Measurements from ENCODE around the gene TBX19. TPM values are rescaled to one million over a fixed set of nuclear protein-coding genes. Genes with fewer than 3 reads are reported as not detected.

TBX19 gene
- total RNA-seq, 1 donor: 1.3 TPM

DNA sequence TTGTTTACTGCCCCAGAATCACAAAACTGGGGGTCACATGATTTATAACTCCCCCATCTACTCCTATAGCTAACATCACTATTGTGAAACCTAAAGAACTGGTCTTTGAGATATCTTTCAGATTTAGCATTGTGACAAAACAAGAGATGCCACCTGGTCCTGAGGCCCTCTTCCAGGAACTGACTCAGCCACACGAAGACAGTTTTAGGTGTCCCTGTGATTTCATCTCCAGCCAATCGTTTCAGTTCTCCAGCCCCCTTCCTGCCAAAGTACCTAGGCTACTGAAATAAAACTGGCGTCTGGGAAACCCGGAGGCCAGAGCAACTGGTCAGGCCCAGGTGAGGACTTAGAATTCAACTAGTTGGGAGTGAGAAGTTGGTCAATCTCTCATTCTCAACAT, 36.6 kb downstream of the TBX19 start:
- DNase-seq (ENCODE audit: low read depth in 2 of 3, low spot score in 2 of 3): no peak

DNA sequence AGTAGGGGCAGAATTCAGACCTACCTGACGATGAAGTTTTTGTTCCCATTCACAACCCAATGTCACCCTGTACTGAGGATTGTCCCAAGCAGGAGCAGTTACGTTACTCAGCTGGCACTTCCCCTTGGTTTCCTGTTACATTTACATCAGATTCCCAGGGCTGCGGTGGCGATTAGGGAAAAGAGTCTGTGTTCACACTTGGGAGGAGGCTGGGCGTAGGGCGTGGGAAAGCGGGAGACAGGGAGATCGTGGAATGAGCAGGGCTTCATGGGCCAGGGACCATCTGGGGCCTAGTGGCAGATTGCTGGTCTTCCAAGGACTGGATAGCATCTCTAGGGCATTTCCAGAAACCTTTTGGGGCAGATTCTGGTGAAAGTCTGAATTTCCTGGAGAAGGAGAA, 39.0 kb downstream of the TBX19 start:
- DNase-seq (ENCODE audit: low read depth in 2 of 3, low spot score in 2 of 3): no peak

DNA sequence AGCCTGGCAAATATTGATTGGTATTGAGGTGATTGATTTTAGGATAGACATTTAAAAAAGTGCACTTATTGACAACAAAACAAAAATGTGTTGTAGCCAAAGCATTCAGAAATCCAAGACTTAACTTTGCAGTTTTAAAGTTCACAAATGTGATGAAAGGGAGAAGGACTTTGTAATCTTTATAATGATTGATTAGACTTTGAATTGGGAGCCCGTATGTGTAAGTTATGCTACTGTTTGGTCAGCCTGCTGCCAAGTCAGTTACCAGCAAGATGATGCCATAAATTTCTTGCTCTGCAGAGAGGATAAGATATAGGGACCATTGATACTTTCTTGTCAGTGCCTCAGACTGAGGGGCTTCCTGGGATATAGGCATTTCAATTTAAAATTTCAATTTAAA, 39.5 kb downstream of the TBX19 start:
- DNase-seq (ENCODE audit: low read depth in 2 of 3, low spot score in 2 of 3): no peak

DNA sequence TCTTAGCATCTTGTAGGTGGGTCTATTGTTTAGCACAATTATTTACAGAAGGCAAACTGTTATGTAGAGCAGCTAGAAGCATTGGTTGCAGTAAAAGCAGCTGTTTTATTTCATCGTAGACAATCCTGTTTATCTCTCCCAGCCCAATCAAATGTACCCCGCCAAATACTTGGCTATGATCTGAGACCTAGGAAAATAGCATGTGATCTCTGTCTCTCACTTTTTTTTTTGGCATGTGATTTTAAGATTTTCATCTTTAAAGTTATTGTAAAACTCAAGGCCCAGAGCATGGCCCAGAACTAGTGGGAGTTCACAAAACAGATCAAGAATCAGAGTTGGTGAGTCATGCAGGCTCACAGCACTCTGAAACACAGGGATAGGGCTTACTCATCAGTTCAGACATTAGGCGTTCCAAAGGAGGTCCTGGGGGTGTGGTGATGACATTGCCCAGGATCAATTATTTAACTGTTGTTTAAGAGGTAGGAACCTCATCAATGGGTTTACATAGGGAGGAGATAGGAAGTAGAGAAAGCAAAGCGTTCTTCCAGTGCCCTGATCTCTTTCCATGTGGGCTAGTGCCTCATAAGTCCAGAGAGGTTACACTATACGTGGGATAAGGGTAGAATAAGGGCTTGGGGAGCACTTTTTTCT, 40.2 kb downstream of the TBX19 start:
- no peak for DNase-seq (ENCODE audit: low read depth in 2 of 3, low spot score in 2 of 3)

DNA sequence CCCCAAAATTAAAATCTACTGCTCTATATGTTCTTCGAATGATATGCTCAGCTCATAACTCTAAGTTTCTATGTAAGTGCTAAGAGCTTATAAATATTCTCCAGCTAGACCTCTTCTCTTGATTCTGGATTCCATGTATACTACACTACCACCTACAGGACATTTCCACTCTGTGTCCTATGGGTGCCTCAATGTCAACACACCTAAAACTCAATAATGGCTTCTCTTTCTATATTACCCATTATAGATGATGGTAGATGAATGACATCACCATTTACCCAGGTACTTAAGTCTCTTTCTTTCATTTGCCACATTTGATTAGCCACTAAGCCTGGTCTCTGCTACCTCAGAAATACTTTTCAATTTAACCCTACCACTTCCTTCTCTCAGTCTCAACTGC, 41.3 kb downstream of the TBX19 start:
- DNase-seq (ENCODE audit: low read depth in 2 of 3, low spot score in 2 of 3): peak in 2 of 3 donors; percentile 16 to 54

- no peak for DNase-seq (ENCODE audit: low read depth in 2 of 3, low spot score in 2 of 3)
Observed at GRCh38 chr1:168324745-168325425, 44.2 kb downstream of the TBX19 start.

DNA sequence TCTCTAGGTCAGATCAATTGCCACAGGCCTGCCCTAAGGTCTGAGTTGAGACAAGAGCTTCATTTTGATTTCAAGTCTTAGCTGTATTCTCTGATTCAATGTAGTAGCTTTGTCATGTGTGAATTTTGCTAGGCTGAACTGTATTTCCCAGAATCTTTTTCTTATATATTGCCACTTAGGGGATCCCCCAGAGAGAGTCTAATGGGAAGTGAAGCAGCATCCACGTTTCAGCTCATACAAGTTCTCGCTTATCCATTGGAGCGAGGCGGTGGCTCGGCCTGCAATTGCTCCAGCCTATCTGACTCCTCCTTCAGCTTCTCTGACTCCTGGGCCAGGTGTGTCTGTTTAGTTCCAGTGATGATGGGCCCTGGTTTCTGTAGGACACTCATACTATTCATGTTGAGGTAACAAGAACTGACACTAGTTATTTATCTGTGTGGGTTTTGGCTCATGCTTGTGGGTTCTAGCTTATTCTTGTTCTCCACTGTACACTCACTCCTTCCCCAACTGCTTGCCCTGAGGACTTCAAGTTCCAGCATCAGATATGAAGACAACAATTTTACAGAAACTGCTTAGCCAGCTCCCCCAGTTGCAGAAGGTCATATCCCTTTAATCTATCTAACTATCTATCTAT, 48.2 kb downstream of the TBX19 start:
- DNase-seq (ENCODE audit: low read depth in 2 of 3, low spot score in 2 of 3): no peak

GRCh38 chr1:168330285-168330684, 49.6 kb downstream of the TBX19 start:
- no peak for DNase-seq (ENCODE audit: low read depth in 2 of 3, low spot score in 2 of 3)

DNA sequence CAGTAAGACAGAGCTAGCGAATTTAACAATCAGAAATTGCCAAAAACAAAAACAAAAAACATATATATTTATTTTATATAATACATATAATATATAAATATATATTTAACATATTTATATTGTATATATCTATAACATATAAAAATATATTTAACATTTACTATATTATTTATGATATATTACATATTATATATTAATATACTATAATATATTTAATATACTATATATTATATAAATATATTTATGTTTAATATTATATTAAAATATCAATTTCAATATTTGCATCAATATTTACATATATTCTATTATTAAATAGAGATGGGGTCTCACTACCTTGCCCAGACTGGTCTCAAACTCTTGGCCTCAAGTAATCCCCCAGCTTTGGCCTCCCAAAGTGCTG, 50.9 kb downstream of the TBX19 start:
- no peak for DNase-seq (ENCODE audit: low read depth in 2 of 3, low spot score in 2 of 3)

DNA sequence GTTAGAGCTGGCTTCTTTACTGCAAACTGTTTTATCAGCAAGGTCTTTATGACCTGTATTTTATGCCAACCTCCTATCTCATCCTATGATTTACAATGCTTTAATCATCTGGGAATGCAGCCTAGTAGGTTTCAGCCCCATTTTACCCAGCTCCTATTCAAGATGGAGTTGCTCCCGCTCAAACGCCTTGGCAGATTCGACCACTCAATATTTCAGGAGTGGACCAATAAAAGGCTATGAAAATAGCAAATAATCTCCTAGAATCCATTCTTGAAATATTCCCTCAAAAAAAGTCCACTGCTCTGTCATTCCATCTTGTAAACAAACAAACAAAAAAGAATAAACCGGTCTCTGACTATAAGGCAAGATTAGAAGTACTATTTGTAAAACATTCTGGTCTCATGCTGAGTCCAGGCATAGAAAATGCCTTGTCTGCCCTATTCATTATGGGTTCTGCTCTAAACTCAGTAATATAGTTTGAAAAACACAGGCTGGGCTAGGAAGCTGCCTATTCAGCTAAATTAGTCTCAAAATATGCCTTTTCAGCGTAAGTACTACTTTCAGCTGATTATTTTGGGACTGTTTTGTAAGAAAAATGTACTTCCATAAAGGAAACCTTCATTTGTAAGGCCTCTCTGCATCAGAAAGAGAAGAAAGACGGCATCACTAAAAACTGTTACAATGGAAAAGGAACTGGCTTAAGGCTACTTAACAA, 53.0 kb downstream of the TBX19 start:
- DNase-seq (ENCODE audit: low read depth in 2 of 3, low spot score in 2 of 3): no peak

GRCh38 chr1:168335500-168335899, 54.8 kb downstream of the TBX19 start:
- DNase-seq (ENCODE audit: low read depth in 2 of 3, low spot score in 2 of 3): peak in 1 of 3 donors; percentile 43

DNA sequence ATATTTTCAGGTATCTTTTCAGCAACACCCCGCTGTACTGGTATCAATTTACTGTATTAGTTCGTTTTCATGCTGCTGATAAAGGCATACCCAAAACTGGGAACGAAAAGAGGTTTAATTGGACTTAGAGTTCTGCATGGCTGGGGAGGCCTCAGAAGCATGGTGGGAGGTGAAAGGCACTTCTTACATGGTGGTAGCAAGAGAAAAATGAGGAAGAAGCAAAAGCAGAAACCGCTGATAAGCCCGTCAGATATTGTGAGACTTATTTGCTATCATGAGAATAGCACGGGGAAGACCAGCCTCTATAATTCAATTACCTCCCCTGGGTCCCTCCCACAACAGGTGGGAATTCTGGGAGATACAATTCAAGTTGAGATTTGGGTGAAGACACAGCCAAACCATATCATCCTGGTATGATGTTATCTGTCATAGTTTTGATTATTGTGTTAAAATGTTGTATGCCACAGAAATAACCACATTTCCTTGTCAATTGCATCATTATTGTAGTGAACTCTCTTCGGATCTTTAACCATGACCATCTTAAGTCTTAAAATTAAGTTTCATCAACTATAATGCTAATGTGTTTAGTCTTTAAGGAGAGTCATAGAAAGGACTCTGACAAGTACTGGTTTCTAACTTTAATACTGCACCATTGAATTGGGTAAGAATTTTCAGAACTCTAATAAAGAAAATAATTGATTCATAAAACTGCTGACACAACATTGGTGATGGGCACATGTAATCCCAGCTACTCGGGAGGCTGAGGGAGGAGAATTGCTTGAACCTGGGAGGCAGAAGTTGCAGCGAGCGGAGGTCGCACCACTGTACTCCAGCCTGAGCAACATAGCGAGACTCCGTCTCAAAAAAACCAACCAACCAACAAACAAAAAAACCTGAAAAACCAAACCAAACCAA, 58.2 kb downstream of the TBX19 start:
- DNase-seq (ENCODE audit: low read depth in 2 of 3, low spot score in 2 of 3): no peak

DNA sequence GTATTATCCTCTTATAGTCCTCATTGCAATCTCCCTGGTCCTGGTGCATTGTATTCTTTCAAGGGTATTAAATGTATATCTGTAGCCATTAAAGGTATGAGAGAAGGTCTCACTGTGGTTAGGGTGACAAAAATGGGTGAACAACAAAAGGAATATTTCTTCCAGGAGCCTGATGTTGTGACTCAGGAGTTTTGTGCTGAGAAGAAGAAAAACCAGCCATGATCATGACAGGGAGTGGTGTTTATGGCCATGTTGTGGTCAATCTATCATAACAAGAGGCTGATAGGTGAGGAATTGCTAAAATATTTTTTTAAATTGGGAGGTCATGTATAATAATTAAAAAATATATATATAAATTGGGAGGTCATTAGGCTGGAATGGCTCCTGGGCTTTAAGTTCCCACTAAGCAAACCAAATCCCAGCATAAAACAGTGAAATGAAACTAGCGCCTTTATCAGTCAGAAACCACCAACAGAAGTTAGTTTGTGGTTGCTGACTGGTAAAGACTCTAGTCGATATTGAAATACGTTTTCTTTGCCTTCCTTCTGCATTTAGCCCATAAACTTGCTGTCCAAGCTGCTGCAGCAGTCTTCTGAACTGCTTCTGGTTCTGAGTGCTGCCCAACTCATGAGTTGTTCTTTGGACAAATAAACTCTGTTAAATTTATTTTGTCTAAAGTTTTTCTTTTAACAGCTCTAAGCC, 60.3 kb downstream of the TBX19 start:
- DNase-seq (ENCODE audit: low read depth in 2 of 3, low spot score in 2 of 3): peak in 2 of 3 donors; percentile 18 to 53

DNA sequence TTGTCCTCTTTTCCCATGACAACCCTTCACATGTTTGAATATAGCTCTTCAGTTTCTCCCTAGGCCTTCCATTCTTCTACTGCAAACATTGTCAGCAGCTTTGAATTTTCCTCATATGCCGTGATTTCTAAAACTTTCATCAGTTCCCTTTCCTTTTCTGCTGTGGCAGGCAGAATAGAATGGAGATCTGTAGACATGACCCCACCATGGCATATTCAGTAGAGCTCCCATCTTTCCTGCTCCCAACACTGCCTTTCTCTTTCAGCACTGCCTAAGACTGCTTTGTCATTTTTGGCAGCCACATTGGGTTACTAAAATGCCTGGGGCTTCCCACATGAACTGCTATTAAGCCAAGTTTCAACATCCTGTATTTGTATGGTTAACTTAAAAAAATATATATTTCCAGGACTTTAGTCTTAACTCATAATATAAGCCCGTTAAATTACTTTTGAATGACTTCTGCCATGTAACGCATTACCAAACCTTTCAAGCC, 60.9 kb downstream of the TBX19 start:
- DNase-seq (ENCODE audit: low read depth in 2 of 3, low spot score in 2 of 3): no peak

GRCh38 chr1:168342572-168343280, 62.0 kb downstream of the TBX19 start:
- DNase-seq (ENCODE audit: low read depth in 2 of 3, low spot score in 2 of 3): peak; percentile 78 to 89 (median 86)

GRCh38 chr1:168343566-168343965, 62.9 kb downstream of the TBX19 start:
- no peak for DNase-seq (ENCODE audit: low read depth in 2 of 3, low spot score in 2 of 3)

DNA sequence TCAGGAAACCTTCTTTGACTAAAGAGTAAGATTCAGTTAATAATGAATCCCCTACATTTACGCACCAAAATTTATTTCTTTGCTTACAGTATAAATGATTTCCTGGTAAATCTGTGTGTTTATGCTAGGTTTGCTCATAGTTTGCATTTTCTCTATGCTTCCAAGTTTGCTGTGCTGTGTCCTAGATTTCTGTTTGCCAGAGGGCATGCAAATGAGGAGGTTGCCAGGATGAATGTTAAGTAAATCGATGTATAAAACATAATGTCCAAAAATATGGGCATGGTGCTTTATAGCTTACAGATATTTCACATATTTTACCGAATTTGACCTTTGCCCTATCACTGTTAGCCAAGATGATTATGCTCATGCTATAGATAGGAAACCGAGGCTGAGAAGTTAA, 63.8 kb downstream of the TBX19 start:
- DNase-seq (ENCODE audit: low read depth in 2 of 3, low spot score in 2 of 3): no peak

GRCh38 chr1:168345939-168346338, 65.3 kb downstream of the TBX19 start:
- no peak for DNase-seq (ENCODE audit: low read depth in 2 of 3, low spot score in 2 of 3)

DNA sequence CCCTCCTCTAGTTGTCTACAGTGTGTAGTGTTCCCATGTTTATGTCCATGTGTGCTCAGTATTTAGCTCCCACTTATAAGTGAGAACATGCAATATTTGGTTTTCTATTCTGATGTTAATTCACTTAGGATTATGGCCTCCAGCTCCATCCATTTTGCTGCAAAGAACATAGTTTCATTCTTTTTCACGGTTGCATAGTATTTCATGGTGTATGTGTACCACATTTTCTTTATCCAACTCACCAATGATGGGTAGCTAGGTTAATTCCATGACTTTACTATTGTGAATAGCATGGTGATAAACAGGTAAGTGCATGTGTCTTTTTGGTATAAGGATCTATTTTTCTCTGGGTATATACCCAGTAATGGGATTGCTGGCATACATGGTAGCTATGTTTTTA, 67.0 kb downstream of the TBX19 start:
- DNase-seq (ENCODE audit: low read depth in 2 of 3, low spot score in 2 of 3): no peak

Measured in hematopoietic multipotent progenitor cell (in vitro differentiated cells).